Measurements from ENCODE around the gene PRPF40A.

The PRPF40A gene

DNA sequence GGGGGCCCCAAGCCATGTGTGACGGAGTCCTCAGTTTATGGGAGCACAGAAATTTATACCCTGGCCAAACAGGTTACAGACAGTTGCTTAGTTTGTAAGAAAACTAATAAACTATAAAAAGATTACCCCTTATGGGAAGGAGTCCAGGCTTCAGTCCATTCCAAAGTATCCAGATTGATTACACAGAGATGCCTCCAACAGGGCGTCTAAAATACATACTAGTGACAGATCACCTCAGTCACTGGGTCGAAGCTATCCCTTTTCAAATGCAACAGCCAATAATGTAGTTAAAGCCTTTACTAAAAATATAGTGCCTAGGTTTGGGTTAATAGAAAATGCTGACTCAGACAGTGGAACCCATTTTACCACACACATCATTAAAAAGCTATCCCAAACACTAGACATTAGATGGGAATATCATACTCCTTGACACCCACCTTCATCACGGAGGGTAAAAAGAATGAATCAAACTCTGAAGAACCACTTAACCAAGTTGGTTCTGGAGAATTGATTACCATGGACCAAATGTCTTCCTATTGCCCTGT lies 10.7 kb downstream of the PRPF40A start:
- TF ChIP-seq, protein P1, sequence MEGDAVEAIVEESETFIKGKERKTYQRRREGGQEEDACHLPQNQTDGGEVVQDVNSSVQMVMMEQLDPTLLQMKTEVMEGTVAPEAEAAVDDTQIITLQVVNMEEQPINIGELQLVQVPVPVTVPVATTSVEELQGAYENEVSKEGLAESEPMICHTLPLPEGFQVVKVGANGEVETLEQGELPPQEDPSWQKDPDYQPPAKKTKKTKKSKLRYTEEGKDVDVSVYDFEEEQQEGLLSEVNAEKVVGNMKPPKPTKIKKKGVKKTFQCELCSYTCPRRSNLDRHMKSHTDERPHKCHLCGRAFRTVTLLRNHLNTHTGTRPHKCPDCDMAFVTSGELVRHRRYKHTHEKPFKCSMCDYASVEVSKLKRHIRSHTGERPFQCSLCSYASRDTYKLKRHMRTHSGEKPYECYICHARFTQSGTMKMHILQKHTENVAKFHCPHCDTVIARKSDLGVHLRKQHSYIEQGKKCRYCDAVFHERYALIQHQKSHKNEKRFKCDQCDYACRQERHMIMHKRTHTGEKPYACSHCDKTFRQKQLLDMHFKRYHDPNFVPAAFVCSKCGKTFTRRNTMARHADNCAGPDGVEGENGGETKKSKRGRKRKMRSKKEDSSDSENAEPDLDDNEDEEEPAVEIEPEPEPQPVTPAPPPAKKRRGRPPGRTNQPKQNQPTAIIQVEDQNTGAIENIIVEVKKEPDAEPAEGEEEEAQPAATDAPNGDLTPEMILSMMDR (IDR thresholded peaks at IDR 0.05; ENCODE audit: low read length): no peak
- TF ChIP-seq EZH2 (IDR thresholded peaks at IDR 0.05; ENCODE audit: borderline replicate concordance, low read length): no peak

DNA sequence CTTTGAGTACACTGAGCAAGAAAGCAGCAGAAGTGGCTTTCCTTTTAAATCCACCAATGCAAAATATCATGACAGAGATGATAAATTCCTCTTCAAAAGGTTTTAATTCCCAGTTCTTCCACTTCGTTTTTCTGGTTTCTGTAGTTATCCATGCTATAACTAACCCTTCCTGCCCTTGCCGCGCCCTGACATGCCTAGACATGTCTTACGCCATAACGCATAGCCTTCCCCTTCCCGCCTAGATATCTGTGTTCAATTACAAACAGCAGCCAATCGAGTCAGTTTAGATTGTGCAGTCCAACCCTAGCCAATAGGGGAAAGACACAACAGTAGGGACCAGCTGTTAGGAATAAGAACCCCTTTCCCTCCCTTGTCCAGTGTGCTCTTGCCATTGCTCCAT lies 16.1 kb downstream of the PRPF40A start:
- Histone ChIP-seq H3K9me3 (ENCODE audit: low read length) (no peaks in the 10 kb centered on the region), H3F3A (ENCODE audit: insufficient read depth, low read length) (no peaks in the 10 kb centered on the region), H2AFZ (ENCODE audit: low read length) (no peak overlapping the region), H3K36me3 (ENCODE audit: insufficient read depth, low read length) (peaks cover 85% of the 10 kb centered on the region), H3K4me1 (ENCODE audit: insufficient read depth, low read length, severe bottlenecking) (no peaks in the 10 kb centered on the region), H3K27ac (ENCODE audit: low read depth, low read length, poor library complexity, severe bottlenecking) (no peak overlapping the region), H3K9ac (ENCODE audit: low read length) (no peak overlapping the region), H3K4me2 (ENCODE audit: low read length) (no peak overlapping the region), H3K4me3 (ENCODE audit: low read depth, low read length, poor library complexity, severe bottlenecking) (no peak overlapping the region), H3K9me2 (ENCODE audit: low read depth, low read length) (no peaks in the 10 kb centered on the region), H3K27me3 (ENCODE audit: insufficient read depth, low read length) (no peaks in the 10 kb centered on the region), H4K20me1 (ENCODE audit: insufficient read depth, low read length) (0 out of 2 replicates have a peak, but pooled peaks cover 3% of the 10 kb centered on the region), H3K79me2 (ENCODE audit: insufficient read depth, low read length) (peaks cover 98% of the 10 kb centered on the region)
- no peak for TF ChIP-seq EZH2 (IDR thresholded peaks at IDR 0.05; ENCODE audit: borderline replicate concordance, low read length)
- TF ChIP-seq, protein P1 (IDR thresholded peaks at IDR 0.05; ENCODE audit: low read length): no peak

More for the DNA sequence above, 10.7 kb downstream of the PRPF40A start:
- no peak overlapping the region for H3K9ac ChIP-seq (ENCODE audit: low read length)
- H4K20me1 ChIP-seq (ENCODE audit: insufficient read depth, low read length): no peaks in the 10 kb centered on the region
- no peak overlapping the region for H2AFZ ChIP-seq (ENCODE audit: low read length)
- no peaks in the 10 kb centered on the region for H3F3A ChIP-seq (ENCODE audit: insufficient read depth, low read length)
- H3K27me3 ChIP-seq (ENCODE audit: insufficient read depth, low read length): no peaks in the 10 kb centered on the region
- H3K4me3 ChIP-seq (ENCODE audit: low read depth, low read length, poor library complexity, severe bottlenecking): no peak overlapping the region
- H3K4me2 ChIP-seq (ENCODE audit: low read length): no peak overlapping the region
- no peak overlapping the region for H3K27ac ChIP-seq (ENCODE audit: low read depth, low read length, poor library complexity, severe bottlenecking)
- no peaks in the 10 kb centered on the region for H3K9me2 ChIP-seq (ENCODE audit: low read depth, low read length)
- no peaks in the 10 kb centered on the region for H3K4me1 ChIP-seq (ENCODE audit: insufficient read depth, low read length, severe bottlenecking)
- H3K9me3 ChIP-seq (ENCODE audit: low read length): peaks cover 11% of the 10 kb centered on the region
- H3K79me2 ChIP-seq (ENCODE audit: insufficient read depth, low read length): peaks cover 97% of the 10 kb centered on the region
- H3K36me3 ChIP-seq (ENCODE audit: insufficient read depth, low read length): peaks cover 100% of the 10 kb centered on the region

DNA sequence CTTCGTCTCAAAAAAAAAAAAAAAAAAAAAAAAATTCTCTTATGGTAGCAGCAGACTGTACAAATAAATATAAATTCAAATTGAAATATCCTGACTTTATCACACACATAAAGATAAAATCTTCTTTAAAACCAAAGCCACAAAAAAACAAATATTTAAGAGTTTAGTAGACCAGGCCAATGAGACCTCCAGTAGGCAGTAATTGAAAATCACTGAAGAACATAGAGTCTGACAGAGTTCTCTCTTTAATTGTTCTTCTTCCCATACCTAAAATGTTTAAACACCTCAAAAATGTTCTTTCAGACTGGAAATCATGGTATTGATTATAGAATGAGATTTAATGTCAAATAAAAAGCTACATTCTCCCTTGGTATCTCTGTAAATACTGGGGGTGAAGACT lies 20.8 kb downstream of the PRPF40A start:
- no peaks in the 10 kb centered on the region for H3K9me3 ChIP-seq (ENCODE audit: low read length)
- no peaks in the 10 kb centered on the region for H3F3A ChIP-seq (ENCODE audit: insufficient read depth, low read length)
- no peak overlapping the region for H3K4me2 ChIP-seq (ENCODE audit: low read length)
- no peak overlapping the region for H3K9ac ChIP-seq (ENCODE audit: low read length)
- no peaks in the 10 kb centered on the region for H3K27me3 ChIP-seq (ENCODE audit: insufficient read depth, low read length)
- H2AFZ ChIP-seq (ENCODE audit: low read length): no peak overlapping the region
- H3K79me2 ChIP-seq (ENCODE audit: insufficient read depth, low read length): peaks cover 74% of the 10 kb centered on the region
- no peaks in the 10 kb centered on the region for H3K9me2 ChIP-seq (ENCODE audit: low read depth, low read length)
- TF ChIP-seq, protein P1 (IDR thresholded peaks at IDR 0.05; ENCODE audit: low read length): no peak
- no peak for TF ChIP-seq EZH2 (IDR thresholded peaks at IDR 0.05; ENCODE audit: borderline replicate concordance, low read length)
- no peak overlapping the region for H3K4me3 ChIP-seq (ENCODE audit: low read depth, low read length, poor library complexity, severe bottlenecking)
- peaks cover 67% of the 10 kb centered on the region for H3K36me3 ChIP-seq (ENCODE audit: insufficient read depth, low read length)
- H4K20me1 ChIP-seq (ENCODE audit: insufficient read depth, low read length): peaks cover 3% of the 10 kb centered on the region; the same call in 1 of the 2 replicates
- H3K4me1 ChIP-seq (ENCODE audit: insufficient read depth, low read length, severe bottlenecking): no peaks in the 10 kb centered on the region
- no peak overlapping the region for H3K27ac ChIP-seq (ENCODE audit: low read depth, low read length, poor library complexity, severe bottlenecking)
